ENCODE results near the gene KRT32. TPM values are rescaled to one million over a fixed set of nuclear protein-coding genes. Genes with fewer than 3 reads are reported as not detected.
"Not testable (repeated sequence)": the region's sequence is repeated elsewhere in the genome, so short reads cannot be mapped to it uniquely, and the experiment has no call there.

Gene KRT32
- total and polyA plus RNA-seq, 3 donors from 2014 or later: 0.19 TPM; not detected in 2

- H3K36me3 ChIP-seq (ENCODE audit: low read depth, missing control alignments): no peaks in the 10 kb centered on the region
- DNase-seq: no peak
- 58 to 65% methylated on average over 4 of the region's 4 CpGs for WGBS, 2 donors
These were observed 33.6 kb downstream of the KRT32 start for GRCh38 chr17:41433586-41433985.

DNA sequence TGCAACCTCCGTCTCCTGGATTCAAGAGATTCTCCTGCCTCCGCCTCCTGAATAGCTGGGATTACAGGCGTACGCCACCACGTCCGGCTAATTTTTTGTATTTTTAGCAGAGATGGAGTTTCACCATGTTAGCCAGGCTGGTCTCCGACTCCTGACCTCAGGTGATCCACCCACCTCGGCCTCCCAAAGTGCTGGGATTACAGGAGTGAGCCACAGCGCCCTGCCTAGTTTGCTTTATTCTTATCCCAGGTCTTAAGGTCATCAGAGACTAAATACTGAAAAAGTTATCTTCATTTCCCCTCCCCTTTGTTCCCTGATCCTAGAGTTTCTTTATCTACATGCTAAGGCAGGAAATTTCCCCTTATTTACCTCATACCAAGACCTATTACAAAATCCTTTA, 36.8 kb downstream of the KRT32 start:
- DNase-seq; H3K9me3 ChIP-seq; H3K4me3 ChIP-seq; H3K36me3 ChIP-seq (ENCODE audit: low read depth, missing control alignments); H3K4me1 ChIP-seq; H3K27me3 ChIP-seq; intact Hi-C loops (cut with DNase I; ENCODE audit: low total_unique reads); H3K27ac ChIP-seq: not testable (repeated sequence)
- WGBS, 2 donors: 94 to 95% methylated on average over 9 of the region's 9 CpGs

More at GRCh38 chr17:41433586-41433985, 33.6 kb downstream of the KRT32 start:
- no peak overlapping the region for H3K4me3 ChIP-seq
- H3K9me3 ChIP-seq: no peaks in the 10 kb centered on the region
- TF ChIP-seq, protein P1, sequence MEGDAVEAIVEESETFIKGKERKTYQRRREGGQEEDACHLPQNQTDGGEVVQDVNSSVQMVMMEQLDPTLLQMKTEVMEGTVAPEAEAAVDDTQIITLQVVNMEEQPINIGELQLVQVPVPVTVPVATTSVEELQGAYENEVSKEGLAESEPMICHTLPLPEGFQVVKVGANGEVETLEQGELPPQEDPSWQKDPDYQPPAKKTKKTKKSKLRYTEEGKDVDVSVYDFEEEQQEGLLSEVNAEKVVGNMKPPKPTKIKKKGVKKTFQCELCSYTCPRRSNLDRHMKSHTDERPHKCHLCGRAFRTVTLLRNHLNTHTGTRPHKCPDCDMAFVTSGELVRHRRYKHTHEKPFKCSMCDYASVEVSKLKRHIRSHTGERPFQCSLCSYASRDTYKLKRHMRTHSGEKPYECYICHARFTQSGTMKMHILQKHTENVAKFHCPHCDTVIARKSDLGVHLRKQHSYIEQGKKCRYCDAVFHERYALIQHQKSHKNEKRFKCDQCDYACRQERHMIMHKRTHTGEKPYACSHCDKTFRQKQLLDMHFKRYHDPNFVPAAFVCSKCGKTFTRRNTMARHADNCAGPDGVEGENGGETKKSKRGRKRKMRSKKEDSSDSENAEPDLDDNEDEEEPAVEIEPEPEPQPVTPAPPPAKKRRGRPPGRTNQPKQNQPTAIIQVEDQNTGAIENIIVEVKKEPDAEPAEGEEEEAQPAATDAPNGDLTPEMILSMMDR (IDR thresholded peaks at IDR 0.05): no peak
- TF ChIP-seq POLR2A (IDR thresholded peaks at IDR 0.05): no peak
- H3K27me3 ChIP-seq: no peaks in the 10 kb centered on the region
- no peak overlapping the region for H3K27ac ChIP-seq
- no peaks in the 10 kb centered on the region for H3K4me1 ChIP-seq
- intact Hi-C loops (cut with DNase I; ENCODE audit: low total_unique reads): no loop called here

- H3K36me3 ChIP-seq (ENCODE audit: low read depth, missing control alignments): no peaks in the 10 kb centered on the region
- H3K27me3 ChIP-seq: no peaks in the 10 kb centered on the region
- no peaks in the 10 kb centered on the region for H3K4me1 ChIP-seq
- intact Hi-C loops (cut with DNase I; ENCODE audit: low total_unique reads): no loop called here
- H3K27ac ChIP-seq: no peak overlapping the region
- no peak overlapping the region for H3K4me3 ChIP-seq
- 86% methylated on average over 7 of the region's 7 CpGs for WGBS, 2 donors
- DNase-seq: no peak
- TF ChIP-seq POLR2A (IDR thresholded peaks at IDR 0.05): no peak
- TF ChIP-seq, protein P1 (IDR thresholded peaks at IDR 0.05): no peak
- no peaks in the 10 kb centered on the region for H3K9me3 ChIP-seq
These were observed 37.5 kb downstream of the KRT32 start for GRCh38 chr17:41429667-41430066.

DNA sequence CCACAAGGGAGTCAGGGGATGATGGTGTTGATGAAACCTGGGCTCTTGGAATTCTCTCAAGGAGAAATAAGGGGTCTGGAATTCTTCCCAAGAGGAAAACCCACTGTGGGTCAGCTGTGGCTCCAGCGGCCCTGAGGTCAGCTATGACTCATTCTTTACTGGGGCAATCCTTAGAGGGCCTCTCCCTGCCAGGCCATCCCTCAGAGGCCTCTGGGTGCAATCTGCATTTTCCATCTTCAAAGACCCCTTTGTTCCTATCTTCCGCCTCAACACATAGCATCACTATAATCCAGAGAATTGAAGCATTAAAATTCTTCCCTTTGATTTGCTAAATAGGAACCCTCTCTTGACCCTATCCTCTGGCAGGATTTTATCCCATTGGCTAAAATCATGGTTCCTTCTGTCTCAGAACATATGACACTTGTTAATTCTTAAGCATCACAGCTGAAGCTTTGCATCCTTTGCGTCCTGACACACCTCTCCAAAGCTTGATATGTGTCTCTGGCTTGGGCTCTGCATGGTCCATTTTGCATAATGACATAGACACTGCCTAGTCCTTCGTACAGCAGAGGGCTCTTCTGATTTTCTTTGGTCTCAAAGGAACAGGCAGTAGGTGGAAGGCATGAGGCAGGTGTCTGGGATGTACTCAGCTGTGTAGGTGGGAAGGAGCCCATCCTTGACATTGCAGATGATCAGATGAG, 38.4 kb downstream of the KRT32 start:
- Histone ChIP-seq H3K9me3 (no peaks in the 10 kb centered on the region), H3K27me3 (no peaks in the 10 kb centered on the region), H3K4me1 (no peaks in the 10 kb centered on the region), H3K36me3 (ENCODE audit: low read depth, missing control alignments) (no peaks in the 10 kb centered on the region), H3K27ac (no peak overlapping the region), H3K4me3 (no peak overlapping the region)
- DNase-seq: no peak
- no peak for TF ChIP-seq POLR2A (IDR thresholded peaks at IDR 0.05)
- TF ChIP-seq, protein P1 (IDR thresholded peaks at IDR 0.05): no peak
- intact Hi-C loops (cut with DNase I; ENCODE audit: low total_unique reads): no loop called here
- WGBS, 2 donors: 76 to 92% methylated on average over 3 to 4 of the region's 4 CpGs

DNA sequence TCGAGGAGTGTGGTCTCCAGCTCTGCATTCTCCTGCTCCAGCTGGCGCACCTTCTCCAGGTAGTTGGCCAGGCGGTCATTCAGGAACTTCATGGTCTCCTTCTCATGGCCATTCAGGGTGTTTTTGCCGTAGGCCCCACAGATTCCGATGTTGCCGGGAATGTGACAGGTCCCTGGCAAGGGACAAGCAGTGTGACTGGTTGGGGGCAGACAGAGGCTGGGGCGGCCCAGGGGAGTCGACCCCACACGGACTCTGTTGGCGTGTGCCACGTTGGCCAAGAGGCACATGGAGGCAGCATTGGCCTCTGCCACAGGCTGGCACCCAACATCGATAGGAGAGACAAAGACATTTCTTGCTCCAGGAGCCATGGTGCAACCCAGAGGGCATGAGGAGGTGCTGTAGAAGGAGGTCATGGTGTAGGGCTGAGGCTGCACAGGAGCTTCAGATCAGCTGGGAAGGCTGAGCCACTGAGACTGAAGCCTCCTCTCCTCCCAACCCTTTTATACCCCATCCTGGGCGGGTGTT, 43.0 kb downstream of the KRT32 start, which contains the start of gene KRT37:
TSS of gene KRT37 (minus strand) at position 475 of the 525 bp plus-strand sequence. CDS start at position 413, 62 bp downstream.
- no peak for TF ChIP-seq POLR2A (IDR thresholded peaks at IDR 0.05)
- TF ChIP-seq, protein P1 (IDR thresholded peaks at IDR 0.05): no peak
- H3K36me3 ChIP-seq (ENCODE audit: low read depth, missing control alignments): no peaks in the 10 kb centered on the region
- peaks cover 11% of the 10 kb centered on the region for H3K4me1 ChIP-seq
- intact Hi-C loops (cut with DNase I; ENCODE audit: low total_unique reads): no loop called here
- H3K27me3 ChIP-seq: no peaks in the 10 kb centered on the region
- no peak within 1 kb of the TSS for H3K4me3 ChIP-seq
- WGBS, 2 donors: 96 to 97% methylated on average over 10 to 13 of the region's 13 CpGs
- no peak within 1 kb of the TSS for H3K27ac ChIP-seq
- no peak for DNase-seq
- no peaks in the 10 kb centered on the region for H3K9me3 ChIP-seq

DNA sequence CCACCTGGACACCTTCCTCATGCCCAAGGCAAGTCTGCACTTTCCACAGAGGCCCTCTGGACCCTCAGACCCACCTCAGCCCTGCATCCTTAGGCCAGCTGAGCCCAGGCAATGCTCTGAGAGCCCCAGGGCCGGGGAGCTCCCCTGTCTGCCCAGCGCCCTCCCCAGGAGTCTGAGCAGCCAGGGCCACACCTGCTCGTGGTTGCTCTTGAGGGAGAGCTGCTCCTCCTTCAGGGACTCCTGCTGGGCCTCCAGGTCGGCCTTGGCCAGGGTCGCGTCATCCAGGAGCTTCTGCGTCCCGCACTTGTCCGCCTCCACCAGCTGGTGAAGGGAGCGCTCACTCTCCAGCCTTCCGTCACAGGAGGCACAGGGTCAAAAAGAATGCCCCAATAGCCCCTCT, 44.6 kb downstream of the KRT32 start:
- H3K27me3 ChIP-seq; H3K4me3 ChIP-seq; H3K9me3 ChIP-seq; H3K36me3 ChIP-seq (ENCODE audit: low read depth, missing control alignments); H3K27ac ChIP-seq; intact Hi-C loops (cut with DNase I; ENCODE audit: low total_unique reads); DNase-seq: not testable (repeated sequence)
- WGBS, 2 donors: 93 to 94% methylated on average over 11 of the region's 11 CpGs
- H3K4me1 ChIP-seq: peaks cover 11% of the 10 kb centered on the region
